ENCODE results near the gene GDPD5.

The GDPD5 gene

DNA sequence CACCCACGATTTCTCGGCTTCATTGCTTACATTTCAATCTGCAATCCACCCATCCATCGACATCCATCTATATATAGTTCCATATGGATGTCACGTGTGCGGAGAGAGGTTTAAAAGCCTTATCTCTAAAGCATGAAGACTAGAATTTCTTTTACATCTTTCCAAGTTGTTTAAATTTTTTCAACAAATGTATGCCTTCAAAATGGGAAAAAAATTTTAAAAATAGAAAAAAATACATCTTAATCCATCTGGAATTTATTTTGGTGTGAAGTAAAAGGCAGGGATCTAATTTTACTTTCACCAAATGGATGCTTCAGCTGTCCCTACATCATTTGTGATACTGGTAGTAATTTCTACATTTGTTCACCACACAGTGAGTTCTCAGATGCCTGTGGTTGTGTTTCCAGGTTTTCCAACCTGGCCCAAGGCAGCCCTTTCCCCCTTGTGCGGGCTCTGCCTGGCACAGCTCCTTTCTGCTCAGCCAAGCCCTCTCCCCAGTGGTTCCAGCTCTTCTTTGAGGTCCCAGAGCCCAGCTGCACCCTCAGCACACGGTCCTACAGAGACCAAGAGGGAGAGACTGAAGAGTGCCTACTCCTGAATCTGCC lies 55.2 kb downstream of the GDPD5 start:
- TF ChIP-seq, protein P1, sequence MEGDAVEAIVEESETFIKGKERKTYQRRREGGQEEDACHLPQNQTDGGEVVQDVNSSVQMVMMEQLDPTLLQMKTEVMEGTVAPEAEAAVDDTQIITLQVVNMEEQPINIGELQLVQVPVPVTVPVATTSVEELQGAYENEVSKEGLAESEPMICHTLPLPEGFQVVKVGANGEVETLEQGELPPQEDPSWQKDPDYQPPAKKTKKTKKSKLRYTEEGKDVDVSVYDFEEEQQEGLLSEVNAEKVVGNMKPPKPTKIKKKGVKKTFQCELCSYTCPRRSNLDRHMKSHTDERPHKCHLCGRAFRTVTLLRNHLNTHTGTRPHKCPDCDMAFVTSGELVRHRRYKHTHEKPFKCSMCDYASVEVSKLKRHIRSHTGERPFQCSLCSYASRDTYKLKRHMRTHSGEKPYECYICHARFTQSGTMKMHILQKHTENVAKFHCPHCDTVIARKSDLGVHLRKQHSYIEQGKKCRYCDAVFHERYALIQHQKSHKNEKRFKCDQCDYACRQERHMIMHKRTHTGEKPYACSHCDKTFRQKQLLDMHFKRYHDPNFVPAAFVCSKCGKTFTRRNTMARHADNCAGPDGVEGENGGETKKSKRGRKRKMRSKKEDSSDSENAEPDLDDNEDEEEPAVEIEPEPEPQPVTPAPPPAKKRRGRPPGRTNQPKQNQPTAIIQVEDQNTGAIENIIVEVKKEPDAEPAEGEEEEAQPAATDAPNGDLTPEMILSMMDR (conservative IDR thresholded peaks at IDR 0.05) = no peak
- no peak overlapping the region for H3K27ac ChIP-seq

- TF ChIP-seq, protein P1 (conservative IDR thresholded peaks at IDR 0.05) = no peak
Observed at GRCh38 chr11:75469785-75470405, 55.8 kb downstream of the GDPD5 start.

GRCh38 chr11:75468534-75469340 lies 57.0 kb downstream of the GDPD5 start:
- TF ChIP-seq, protein P1 (conservative IDR thresholded peaks at IDR 0.05) = no peak

More at GRCh38 chr11:75469785-75470405, 55.8 kb downstream of the GDPD5 start:
- no peak overlapping the region for H3K27ac ChIP-seq

DNA sequence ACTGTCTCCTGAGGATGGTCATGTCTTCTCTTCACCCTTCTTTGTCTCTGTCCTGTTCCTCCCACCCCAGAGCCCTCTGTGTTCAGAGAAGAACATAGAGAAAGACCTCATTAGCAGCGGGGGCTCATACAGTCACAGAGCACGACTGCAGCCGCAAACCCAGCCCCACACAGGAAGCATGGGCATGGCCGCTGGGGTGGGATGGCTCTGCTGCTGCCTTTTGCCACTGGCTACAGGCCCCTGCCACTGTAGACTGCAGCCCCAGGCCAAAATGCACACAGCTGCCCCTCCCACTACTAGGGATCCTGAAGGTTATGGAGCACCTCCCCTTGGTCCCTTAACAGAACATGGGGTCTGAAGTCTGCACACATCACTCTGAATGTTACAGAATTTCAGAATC lies 57.9 kb downstream of the GDPD5 start:
- H3K27ac ChIP-seq = no peak overlapping the region
- TF ChIP-seq, protein P1 (conservative IDR thresholded peaks at IDR 0.05) = no peak

More at GRCh38 chr11:75468534-75469340, 57.0 kb downstream of the GDPD5 start:
- H3K27ac ChIP-seq = no peak overlapping the region

- TF ChIP-seq, protein P1 (conservative IDR thresholded peaks at IDR 0.05) = no peak
- H3K27ac ChIP-seq = no peak overlapping the region
Observed at GRCh38 chr11:75467311-75467710, 58.4 kb downstream of the GDPD5 start.

DNA sequence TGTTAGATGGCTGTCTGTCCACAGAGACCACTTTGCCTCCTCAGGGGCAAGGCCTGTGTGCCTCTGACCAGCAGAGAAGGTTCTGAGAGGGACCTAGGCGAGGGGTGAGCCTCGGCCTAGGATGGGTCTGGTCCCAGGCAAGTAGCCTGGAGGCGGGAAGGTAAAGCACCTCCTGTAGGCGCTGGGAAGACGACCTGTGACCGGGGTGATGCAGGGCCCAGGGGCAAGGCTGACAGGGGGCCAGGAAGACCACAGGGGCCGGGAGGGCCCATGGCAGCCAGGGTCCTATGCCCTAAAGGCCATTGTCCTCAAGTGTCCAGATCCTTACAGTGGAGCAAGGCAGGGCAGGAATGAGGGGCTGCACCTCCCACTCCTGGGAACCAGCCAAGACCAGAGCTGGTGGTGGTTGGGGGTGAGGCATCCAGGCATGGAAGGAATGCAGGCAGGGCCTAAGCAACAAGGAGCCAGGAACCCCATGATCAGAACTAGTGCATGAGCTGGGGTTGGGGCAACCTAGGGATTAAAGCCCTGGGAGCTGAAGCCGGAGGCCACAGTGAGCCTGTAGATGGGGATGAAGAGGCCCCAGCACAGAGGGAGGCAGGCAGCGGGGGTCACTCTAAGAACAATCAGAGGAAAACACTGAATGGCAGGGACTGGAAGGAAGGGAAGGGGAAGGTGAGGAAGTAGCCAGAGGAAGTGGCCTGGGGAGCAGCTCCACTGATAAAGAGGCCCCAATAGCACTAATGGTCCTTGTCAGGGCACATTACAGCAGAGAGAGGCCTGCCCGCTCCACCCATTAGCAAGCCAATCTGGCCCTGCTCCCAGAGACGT lies 59.8 kb downstream of the GDPD5 start:
- H3K27ac ChIP-seq = no peak overlapping the region
- TF ChIP-seq, protein P1 (conservative IDR thresholded peaks at IDR 0.05) = no peak

All from VCaP (cell line).